Upper lobe of left lung (tissue), 4 donors: ENCODE results near the gene MRPL24.

ENCODE experiments used
- POLR2AphosphoS5 ChIP-seq, 2 donors: sonication (generic); formaldehyde crosslinking; IDR thresholded peaks; one replicate each; pipeline ENCODE4 v1.5.1; 2017; ENCODE audit warnings: antibody characterized with exemption in 2 of 2
- TF ChIP-seq, protein P1 (sequence below), 6 experiments: fragments of 450-650 bp in 4 of 6; fragments of 200-600 bp in 2 of 6; sonication (generic) in 2 of 6; IDR thresholded peaks; one replicate each; pipeline ENCODE4 v1.5.1; 2016 to 2019; ENCODE audit warnings: antibody characterized with exemption in 6 of 6

- TF ChIP-seq, protein P1, sequence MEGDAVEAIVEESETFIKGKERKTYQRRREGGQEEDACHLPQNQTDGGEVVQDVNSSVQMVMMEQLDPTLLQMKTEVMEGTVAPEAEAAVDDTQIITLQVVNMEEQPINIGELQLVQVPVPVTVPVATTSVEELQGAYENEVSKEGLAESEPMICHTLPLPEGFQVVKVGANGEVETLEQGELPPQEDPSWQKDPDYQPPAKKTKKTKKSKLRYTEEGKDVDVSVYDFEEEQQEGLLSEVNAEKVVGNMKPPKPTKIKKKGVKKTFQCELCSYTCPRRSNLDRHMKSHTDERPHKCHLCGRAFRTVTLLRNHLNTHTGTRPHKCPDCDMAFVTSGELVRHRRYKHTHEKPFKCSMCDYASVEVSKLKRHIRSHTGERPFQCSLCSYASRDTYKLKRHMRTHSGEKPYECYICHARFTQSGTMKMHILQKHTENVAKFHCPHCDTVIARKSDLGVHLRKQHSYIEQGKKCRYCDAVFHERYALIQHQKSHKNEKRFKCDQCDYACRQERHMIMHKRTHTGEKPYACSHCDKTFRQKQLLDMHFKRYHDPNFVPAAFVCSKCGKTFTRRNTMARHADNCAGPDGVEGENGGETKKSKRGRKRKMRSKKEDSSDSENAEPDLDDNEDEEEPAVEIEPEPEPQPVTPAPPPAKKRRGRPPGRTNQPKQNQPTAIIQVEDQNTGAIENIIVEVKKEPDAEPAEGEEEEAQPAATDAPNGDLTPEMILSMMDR (IDR thresholded peaks at IDR 0.05) = no peak
- TF ChIP-seq POLR2AphosphoS5 (IDR thresholded peaks at IDR 0.05) = no peak
Measured at GRCh38 chr1:156704166-156704711, 36.6 kb downstream of the MRPL24 start.
